Upper lobe of left lung (tissue), 6 donors: ENCODE data around the gene RER1. TPM values are rescaled to one million over a fixed set of nuclear protein-coding genes. Genes with fewer than 3 reads are reported as not detected.

Experiments used
- ATAC-seq, 2 donors: fragments of 200-7000 bp; cut with Tn5 transposase; one replicate each; pipeline ENCODE4 v1.9.1; 2022; ENCODE audit warnings: mild to moderate bottlenecking in 2 of 2, moderate library complexity in 2 of 2; ENCODE audit not compliant: low FRiP score in 2 of 2
- DNase-seq, 2 donors: peaks; one replicate each; pipeline ENCODE4 v3.0.0-alpha.2; 2019 to 2020
- H3K27ac ChIP-seq, 4 donors: fragments of 200-600 bp; sonication (generic); one replicate each; pipeline ENCODE4 v1.5.1; 2016 to 2019
- H3K27me3 ChIP-seq, 4 donors: fragments of 200-600 bp; sonication (generic); one replicate each; pipeline ENCODE4 v1.5.1; 2017 to 2019
- H3K36me3 ChIP-seq, 4 donors: fragments of 200-600 bp; sonication (generic); one replicate each; pipeline ENCODE4 v1.5.1; 2016 to 2019
- H3K4me1 ChIP-seq, 4 donors: fragments of 200-600 bp; sonication (generic); one replicate each; pipeline ENCODE4 v1.5.1; 2018 to 2019
- H3K4me3 ChIP-seq, 4 donors: fragments of 200-600 bp; sonication (generic); one replicate each; pipeline ENCODE4 v1.5.1; 2017 to 2019; ENCODE audit warnings: mild to moderate bottlenecking in 2 of 4, moderate library complexity in 1 of 4
- H3K9me3 ChIP-seq, 4 donors: fragments of 200-600 bp; sonication (generic); one replicate each; pipeline ENCODE4 v1.5.1; 2018 to 2019
- EP300 ChIP-seq, 4 donors: sonication (generic); formaldehyde crosslinking; IDR thresholded peaks; one replicate each; pipeline ENCODE4 v1.5.1; 2017; ENCODE audit warnings: antibody characterized with exemption in 4 of 4, control low read depth in 2 of 4
- POLR2A ChIP-seq, 4 donors: fragments of 450-650 bp; IDR thresholded peaks; one replicate each; pipeline ENCODE4 v1.5.1; 2016 to 2017; ENCODE audit warnings: antibody characterized with exemption in 4 of 4, mild to moderate bottlenecking in 2 of 4
- POLR2AphosphoS5 ChIP-seq, 2 donors: sonication (generic); formaldehyde crosslinking; IDR thresholded peaks; one replicate each; pipeline ENCODE4 v1.5.1; 2017; ENCODE audit warnings: antibody characterized with exemption in 2 of 2
- WGBS, 2 donors: methylation state at CpG; one replicate each; pipeline ENCODE4 v1.1.5; 2017 to 2018; 5-methylcytosine and 5-hydroxymethylcytosine counted together
- total RNA-seq, 6 donors: library from RNA; depleted of rRNA in 4 of 6; stranded (reverse); fragments of >200 nt in 4 of 6; gene quantifications; one replicate each; pipeline versions ENCODE4 v1.1.0 to v1.2.1, GENCODE V29; 2016 to 2021
- TF ChIP-seq, protein P1 (sequence below), 6 experiments: fragments of 450-650 bp in 4 of 6; fragments of 200-600 bp in 2 of 6; sonication (generic) in 2 of 6; IDR thresholded peaks; one replicate each; pipeline ENCODE4 v1.5.1; 2016 to 2019; ENCODE audit warnings: antibody characterized with exemption in 6 of 6
- donor health status: DM: no; HTN: no; CAD: no; lungs with moderate emphysema.
- donor health status: DM: no; HTN: yes; CAD: no; lungs with severe emphysema.

Gene RER1
- total RNA-seq, 6 donors from 2014 or later, result 48.2 to 133 (median 61.1) TPM

GRCh38 chr1:2445162-2445822, 53.7 kb downstream of the RER1 start:
- ATAC-seq, result no peak
- Histone ChIP-seq H3K27ac (no peak overlapping the region), H3K4me1 (peaks cover 0 to 11% (median 2%) of the 10 kb centered on the region in 4 donors), H3K36me3 (no peaks in the 10 kb centered on the region), H3K27me3 (peaks cover 0 to 21% (median 9%) of the 10 kb centered on the region in 4 donors), H3K9me3 (no peaks in the 10 kb centered on the region), H3K4me3 (no peak overlapping the region)
- 53 to 69% methylated on average over 8 to 16 of the region's 16 CpGs for WGBS, 2 donors
- TF ChIP-seq EP300 (IDR thresholded peaks at IDR 0.05) (no peak), POLR2A (IDR thresholded peaks at IDR 0.05) (no peak), POLR2AphosphoS5 (IDR thresholded peaks at IDR 0.05) (no peak)
- TF ChIP-seq, protein P1, sequence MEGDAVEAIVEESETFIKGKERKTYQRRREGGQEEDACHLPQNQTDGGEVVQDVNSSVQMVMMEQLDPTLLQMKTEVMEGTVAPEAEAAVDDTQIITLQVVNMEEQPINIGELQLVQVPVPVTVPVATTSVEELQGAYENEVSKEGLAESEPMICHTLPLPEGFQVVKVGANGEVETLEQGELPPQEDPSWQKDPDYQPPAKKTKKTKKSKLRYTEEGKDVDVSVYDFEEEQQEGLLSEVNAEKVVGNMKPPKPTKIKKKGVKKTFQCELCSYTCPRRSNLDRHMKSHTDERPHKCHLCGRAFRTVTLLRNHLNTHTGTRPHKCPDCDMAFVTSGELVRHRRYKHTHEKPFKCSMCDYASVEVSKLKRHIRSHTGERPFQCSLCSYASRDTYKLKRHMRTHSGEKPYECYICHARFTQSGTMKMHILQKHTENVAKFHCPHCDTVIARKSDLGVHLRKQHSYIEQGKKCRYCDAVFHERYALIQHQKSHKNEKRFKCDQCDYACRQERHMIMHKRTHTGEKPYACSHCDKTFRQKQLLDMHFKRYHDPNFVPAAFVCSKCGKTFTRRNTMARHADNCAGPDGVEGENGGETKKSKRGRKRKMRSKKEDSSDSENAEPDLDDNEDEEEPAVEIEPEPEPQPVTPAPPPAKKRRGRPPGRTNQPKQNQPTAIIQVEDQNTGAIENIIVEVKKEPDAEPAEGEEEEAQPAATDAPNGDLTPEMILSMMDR (IDR thresholded peaks at IDR 0.05), result no peak
- DNase-seq, result peak in 1 of 2 donors; percentile 51

DNA sequence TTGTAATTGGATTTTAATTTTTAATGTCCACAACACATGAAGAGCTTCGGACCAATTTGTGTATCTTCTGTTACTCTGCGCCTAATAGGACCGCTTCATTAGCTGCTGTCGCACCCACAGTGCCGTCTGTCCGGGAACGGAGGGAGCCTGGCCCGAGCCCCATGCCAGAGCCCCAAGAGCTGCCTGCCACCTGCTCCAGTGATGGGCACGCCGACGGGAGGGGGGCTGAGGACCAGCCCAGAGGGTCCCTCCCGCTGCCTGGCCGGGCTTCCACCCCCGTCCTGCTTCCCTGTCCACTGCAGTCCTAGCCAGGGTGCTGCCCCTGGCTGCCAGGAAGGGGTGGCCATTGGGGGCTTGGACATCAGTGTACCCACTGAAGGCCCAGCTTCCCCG, 54.2 kb downstream of the RER1 start:
- Histone ChIP-seq H3K27ac (no peak overlapping the region), H3K36me3 (no peaks in the 10 kb centered on the region), H3K4me3 (no peak overlapping the region), H3K4me1 (peaks cover 0 to 11% (median 2%) of the 10 kb centered on the region in 4 donors), H3K9me3 (no peaks in the 10 kb centered on the region), H3K27me3 (peaks cover 0 to 21% (median 9%) of the 10 kb centered on the region in 4 donors)
- TF ChIP-seq POLR2A (IDR thresholded peaks at IDR 0.05), result no peak
- TF ChIP-seq EP300 (IDR thresholded peaks at IDR 0.05), result no peak
- 74 to 85% methylated on average over 5 to 14 of the region's 15 CpGs for WGBS, 2 donors
- DNase-seq (peak in 1 of 2 donors; percentile 73), ATAC-seq (no peak)

- Histone ChIP-seq H3K9me3 (no peaks in the 10 kb centered on the region), H3K36me3 (no peaks in the 10 kb centered on the region), H3K4me3 (no peak overlapping the region), H3K4me1 (peaks cover 0 to 11% (median 2%) of the 10 kb centered on the region in 4 donors), H3K27ac (no peak overlapping the region), H3K27me3 (peaks cover 0 to 21% (median 9%) of the 10 kb centered on the region in 4 donors)
- no peak for TF ChIP-seq POLR2A (IDR thresholded peaks at IDR 0.05)
- no peak for TF ChIP-seq EP300 (IDR thresholded peaks at IDR 0.05)
- TF ChIP-seq POLR2AphosphoS5 (IDR thresholded peaks at IDR 0.05), result no peak
- TF ChIP-seq, protein P1 (IDR thresholded peaks at IDR 0.05), result no peak
- DNase-seq (peak in 1 of 2 donors; percentile 62), ATAC-seq (no peak)
- 0 to 7% methylated on average over 1 to 12 of the region's 13 CpGs for WGBS, 2 donors
Measured at GRCh38 chr1:2446394-2446793, 54.8 kb downstream of the RER1 start.

DNA sequence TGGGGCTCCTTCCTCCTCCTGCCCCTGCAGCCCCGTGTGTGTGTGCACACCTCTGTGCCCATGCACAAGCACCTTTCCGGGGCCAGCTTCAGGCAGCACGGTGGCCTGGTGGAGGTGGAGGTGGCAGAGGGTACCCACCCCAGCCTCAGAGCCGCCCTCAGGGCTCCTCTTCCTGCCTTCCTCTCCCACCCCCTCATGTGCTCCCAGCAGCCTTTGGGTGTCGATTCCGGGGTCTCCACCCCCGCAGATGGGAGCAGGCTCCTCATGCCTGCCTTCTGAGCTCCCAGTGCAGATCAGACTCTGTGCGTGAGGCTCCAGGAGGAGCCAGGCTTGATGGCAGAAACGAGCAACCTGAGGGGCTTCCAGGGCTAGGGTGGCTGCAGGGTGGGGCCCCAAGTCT, 55.2 kb downstream of the RER1 start:
- Histone ChIP-seq H3K4me3 (no peak overlapping the region), H3K9me3 (no peaks in the 10 kb centered on the region), H3K4me1 (peaks cover 0 to 11% (median 2%) of the 10 kb centered on the region in 4 donors), H3K36me3 (no peaks in the 10 kb centered on the region), H3K27ac (no peak overlapping the region), H3K27me3 (peaks cover 0 to 21% (median 9%) of the 10 kb centered on the region in 4 donors)
- TF ChIP-seq EP300 (IDR thresholded peaks at IDR 0.05) (no peak), POLR2A (IDR thresholded peaks at IDR 0.05) (no peak), POLR2AphosphoS5 (IDR thresholded peaks at IDR 0.05) (no peak)
- TF ChIP-seq, protein P1 (IDR thresholded peaks at IDR 0.05), result no peak
- DNase-seq (peak in 1 of 2 donors; percentile 61), ATAC-seq (no peak)
- 53% methylated on average over 9 of the region's 9 CpGs; no CpG with 5 or more reads in 1 of the 2 donors for WGBS, 2 donors

DNA sequence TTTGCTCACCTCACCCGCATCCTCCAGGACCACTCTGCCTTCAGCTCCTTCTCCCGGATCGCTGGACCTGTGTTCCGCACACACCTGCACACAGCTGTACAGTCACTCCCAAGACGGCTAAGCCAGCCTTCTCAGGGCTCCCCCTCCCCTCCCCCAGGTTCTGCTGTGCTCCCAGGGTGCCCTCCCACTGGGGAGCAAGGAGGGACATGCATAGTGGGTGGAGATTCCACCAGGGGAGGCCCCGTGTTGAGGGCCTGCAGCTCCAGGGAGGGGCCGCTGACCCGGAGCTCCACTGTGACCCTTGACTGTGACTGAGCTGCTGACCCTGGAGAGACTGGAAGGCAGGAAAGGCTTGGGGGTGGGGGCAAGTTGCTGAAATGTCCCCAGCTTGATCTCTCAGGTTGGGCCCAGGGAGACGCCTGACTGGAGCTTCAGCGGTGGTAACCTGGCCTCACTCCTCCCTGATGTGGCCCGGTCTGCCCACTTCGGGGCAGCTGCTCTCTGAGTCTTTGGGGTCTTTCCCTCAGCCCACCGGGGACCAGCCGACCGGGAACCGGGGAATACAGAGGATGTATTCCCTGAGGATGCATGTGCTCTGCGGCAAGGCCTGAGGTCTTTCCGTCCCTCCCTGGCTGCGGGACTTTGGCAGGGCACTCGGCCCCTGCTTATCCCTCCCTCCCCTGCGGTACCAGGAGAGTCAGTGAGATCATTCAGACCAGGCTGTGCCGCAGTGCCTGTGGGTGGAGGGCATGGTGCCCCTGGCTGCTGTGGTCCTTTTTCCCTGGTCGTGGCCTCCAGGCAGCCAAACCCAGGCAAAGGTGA, 55.8 kb downstream of the RER1 start:
- 64 to 69% methylated on average over 11 to 21 of the region's 23 CpGs for WGBS, 2 donors
- Histone ChIP-seq H3K4me1 (peaks cover 0 to 11% (median 2%) of the 10 kb centered on the region in 4 donors), H3K9me3 (no peaks in the 10 kb centered on the region), H3K27me3 (peaks cover 0 to 19% (median 8%) of the 10 kb centered on the region in 4 donors), H3K4me3 (no peak overlapping the region), H3K36me3 (no peaks in the 10 kb centered on the region), H3K27ac (no peak overlapping the region)
- ATAC-seq (no peak), DNase-seq (no peak)
- no peak for TF ChIP-seq POLR2A (IDR thresholded peaks at IDR 0.05)
- TF ChIP-seq, protein P1 (IDR thresholded peaks at IDR 0.05), result no peak
- no peak for TF ChIP-seq POLR2AphosphoS5 (IDR thresholded peaks at IDR 0.05)
- no peak for TF ChIP-seq EP300 (IDR thresholded peaks at IDR 0.05)
